Measurements from ENCODE around the gene TUBA1B. TPM values are rescaled to one million over a fixed set of nuclear protein-coding genes. Genes with fewer than 3 reads are reported as not detected.
A peak's percentile ranks its signal among the peaks of the same experiment; 100 is the strongest.

TUBA1B gene
- total RNA-seq, 1 donor from 2014 or later, result 1,333 TPM

DNA sequence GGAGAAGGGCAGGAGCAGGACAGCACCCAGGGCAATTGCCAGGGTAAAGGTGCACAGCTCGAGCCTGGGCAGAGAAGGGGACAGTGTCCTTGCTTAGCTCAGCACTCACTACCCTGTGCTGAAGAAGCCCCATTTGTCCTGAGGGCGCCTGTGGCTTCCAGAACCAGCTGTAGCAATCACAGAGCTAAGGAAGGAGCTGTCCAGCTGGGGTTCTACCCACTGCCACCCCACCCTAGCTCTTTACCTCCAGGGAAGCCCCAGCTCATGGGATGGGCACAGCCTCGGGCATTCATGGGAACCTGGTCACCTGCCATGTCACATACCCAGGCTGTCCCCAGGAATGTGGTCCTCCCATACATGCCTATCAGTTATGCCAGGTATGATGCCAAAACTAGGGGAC lies 26.4 kb downstream of the TUBA1B start:
- TF ChIP-seq, protein P1, sequence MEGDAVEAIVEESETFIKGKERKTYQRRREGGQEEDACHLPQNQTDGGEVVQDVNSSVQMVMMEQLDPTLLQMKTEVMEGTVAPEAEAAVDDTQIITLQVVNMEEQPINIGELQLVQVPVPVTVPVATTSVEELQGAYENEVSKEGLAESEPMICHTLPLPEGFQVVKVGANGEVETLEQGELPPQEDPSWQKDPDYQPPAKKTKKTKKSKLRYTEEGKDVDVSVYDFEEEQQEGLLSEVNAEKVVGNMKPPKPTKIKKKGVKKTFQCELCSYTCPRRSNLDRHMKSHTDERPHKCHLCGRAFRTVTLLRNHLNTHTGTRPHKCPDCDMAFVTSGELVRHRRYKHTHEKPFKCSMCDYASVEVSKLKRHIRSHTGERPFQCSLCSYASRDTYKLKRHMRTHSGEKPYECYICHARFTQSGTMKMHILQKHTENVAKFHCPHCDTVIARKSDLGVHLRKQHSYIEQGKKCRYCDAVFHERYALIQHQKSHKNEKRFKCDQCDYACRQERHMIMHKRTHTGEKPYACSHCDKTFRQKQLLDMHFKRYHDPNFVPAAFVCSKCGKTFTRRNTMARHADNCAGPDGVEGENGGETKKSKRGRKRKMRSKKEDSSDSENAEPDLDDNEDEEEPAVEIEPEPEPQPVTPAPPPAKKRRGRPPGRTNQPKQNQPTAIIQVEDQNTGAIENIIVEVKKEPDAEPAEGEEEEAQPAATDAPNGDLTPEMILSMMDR (IDR thresholded peaks at IDR 0.05), result no peak
- peaks cover 19 to 34% of the 10 kb centered on the region in 2 donors for H3K4me1 ChIP-seq
- no peak overlapping the region for H3K27ac ChIP-seq
- H3K36me3 ChIP-seq, result peaks cover 58 to 61% of the 10 kb centered on the region in 2 donors
- no peak for DNase-seq (ENCODE audit: low spot score in 2 of 2)
- intact Hi-C loops (cut with DNase I), result loop anchor here (5.0 kb wide), 1 partner anchor 88 kb away; the partner anchor contains the start of gene PRKAG1
- H3K9me3 ChIP-seq, result no peaks in the 10 kb centered on the region
- no peaks in the 10 kb centered on the region for H3K27me3 ChIP-seq
- no peak overlapping the region for H3K4me3 ChIP-seq

DNA sequence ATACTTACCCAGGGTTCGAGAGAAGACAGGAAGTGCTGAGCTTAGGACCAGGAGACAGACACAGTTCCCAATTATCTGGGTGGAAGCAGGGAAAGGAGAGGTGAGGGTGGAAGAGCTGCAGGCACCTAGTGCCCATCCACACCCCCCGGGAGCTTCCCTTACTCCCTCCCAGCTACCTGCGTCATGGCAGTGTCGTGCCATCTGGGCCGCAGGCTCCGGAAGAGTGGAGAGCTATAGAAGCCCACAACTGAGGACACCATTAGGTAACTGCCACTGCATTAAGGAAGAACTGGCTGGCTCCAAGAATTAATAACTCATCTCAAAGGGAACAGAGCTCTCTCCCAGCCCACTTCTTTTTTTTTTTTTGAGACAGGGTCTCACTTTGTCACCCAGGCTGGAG lies 30.8 kb downstream of the TUBA1B start:
- DNase-seq (ENCODE audit: low spot score in 2 of 2), result no peak
- Histone ChIP-seq H3K27ac (no peak overlapping the region), H3K4me3 (no peak overlapping the region), H3K9me3 (no peaks in the 10 kb centered on the region), H3K36me3 (peaks cover 87 to 90% of the 10 kb centered on the region in 2 donors), H3K4me1 (peaks cover 0 to 5% of the 10 kb centered on the region in 2 donors), H3K27me3 (no peaks in the 10 kb centered on the region)
- intact Hi-C loops (cut with DNase I), result no loop called here
- TF ChIP-seq, protein P1 (IDR thresholded peaks at IDR 0.05), result no peak

DNA sequence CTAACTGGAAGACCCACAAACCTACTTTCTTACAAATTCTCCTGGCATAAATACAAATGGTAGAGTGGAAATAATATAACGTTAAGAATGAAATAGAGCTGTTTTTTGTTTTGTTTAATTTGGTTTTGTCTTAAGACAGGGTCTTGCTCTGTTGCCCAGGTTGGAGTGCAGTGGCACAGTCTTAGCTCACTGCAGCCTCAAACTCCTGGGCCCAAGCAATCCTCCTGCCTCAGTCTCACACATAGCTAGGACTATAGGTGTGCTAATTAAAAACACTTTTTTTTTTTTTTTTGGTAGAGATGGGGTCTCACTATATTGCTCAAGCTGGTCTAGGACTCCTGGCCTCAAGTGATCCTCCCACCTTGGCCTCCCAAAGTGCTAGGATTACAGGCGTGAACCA lies 32.5 kb downstream of the TUBA1B start:
- Histone ChIP-seq H3K36me3 (peaks cover 73 to 74% of the 10 kb centered on the region in 2 donors), H3K4me3 (no peak overlapping the region), H3K9me3 (no peaks in the 10 kb centered on the region), H3K4me1 (peaks cover 4 to 9% of the 10 kb centered on the region in 2 donors), H3K27me3 (peaks cover 4% of the 10 kb centered on the region), H3K27ac (no peak overlapping the region)
- TF ChIP-seq, protein P1 (IDR thresholded peaks at IDR 0.05), result no peak
- intact Hi-C loops (cut with DNase I), result no loop called here
- DNase-seq (ENCODE audit: low spot score in 2 of 2), result no peak

DNA sequence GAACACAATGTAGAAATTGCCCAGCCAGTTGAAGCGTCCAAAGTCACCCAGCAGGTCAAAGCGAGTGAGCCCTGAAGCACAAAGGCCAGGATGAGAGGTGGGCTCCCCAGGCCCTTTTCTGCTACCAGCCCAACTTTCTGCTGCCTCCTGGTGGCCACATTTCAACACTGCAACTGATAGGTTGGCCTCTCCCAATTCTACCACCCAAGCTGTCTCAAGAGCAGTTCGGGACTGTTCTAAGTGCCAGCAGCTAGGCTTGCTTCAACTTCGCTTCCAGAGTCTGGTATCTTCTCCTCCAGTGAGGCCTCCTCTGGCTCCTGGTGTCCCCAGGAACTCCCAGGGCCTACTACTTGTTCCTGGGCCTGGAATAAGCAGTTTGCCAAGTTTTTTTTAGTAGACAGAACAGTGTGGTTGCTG lies 33.2 kb downstream of the TUBA1B start:
- H3K27ac ChIP-seq, result no peak overlapping the region
- H3K36me3 ChIP-seq, result peaks cover 66 to 68% of the 10 kb centered on the region in 2 donors
- no peaks in the 10 kb centered on the region for H3K9me3 ChIP-seq
- peaks cover 10% of the 10 kb centered on the region for H3K27me3 ChIP-seq
- TF ChIP-seq, protein P1 (IDR thresholded peaks at IDR 0.05), result peak; percentile 54 to 83 (median 69)
- DNase-seq (ENCODE audit: low spot score in 2 of 2), result peak in 1 of 2 donors; percentile 69
- no peak overlapping the region for H3K4me3 ChIP-seq
- intact Hi-C loops (cut with DNase I), result no loop called here
- H3K4me1 ChIP-seq, result peaks cover 4 to 9% of the 10 kb centered on the region in 2 donors

DNA sequence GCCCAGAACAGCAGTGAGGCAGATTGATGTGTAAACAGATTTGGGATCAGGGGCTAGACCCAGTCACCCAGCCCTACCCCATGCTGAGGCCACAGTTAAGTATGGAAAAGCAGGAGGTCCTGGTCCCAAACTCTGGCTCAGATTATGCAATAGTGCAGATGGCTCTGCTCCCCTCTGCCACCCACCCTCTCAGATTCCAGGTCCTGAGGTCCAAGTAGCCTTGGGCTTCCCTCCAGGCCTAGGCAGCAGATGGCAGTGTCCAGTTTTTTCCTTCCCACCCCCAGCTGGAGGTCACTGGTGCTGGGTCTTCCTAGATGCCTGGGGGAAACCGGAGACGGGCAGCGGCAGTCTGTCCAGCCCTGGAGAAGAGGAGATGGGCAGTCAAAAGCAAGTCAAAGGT lies 33.8 kb downstream of the TUBA1B start:
- DNase-seq (ENCODE audit: low spot score in 2 of 2), result no peak
- intact Hi-C loops (cut with DNase I), result no loop called here
- peaks cover 4 to 11% of the 10 kb centered on the region in 2 donors for H3K4me1 ChIP-seq
- TF ChIP-seq, protein P1 (IDR thresholded peaks at IDR 0.05), result no peak
- peaks cover 60 to 61% of the 10 kb centered on the region in 2 donors for H3K36me3 ChIP-seq
- peaks cover 10% of the 10 kb centered on the region for H3K27me3 ChIP-seq
- no peaks in the 10 kb centered on the region for H3K9me3 ChIP-seq
- no peak overlapping the region for H3K27ac ChIP-seq
- H3K4me3 ChIP-seq, result no peak overlapping the region

DNA sequence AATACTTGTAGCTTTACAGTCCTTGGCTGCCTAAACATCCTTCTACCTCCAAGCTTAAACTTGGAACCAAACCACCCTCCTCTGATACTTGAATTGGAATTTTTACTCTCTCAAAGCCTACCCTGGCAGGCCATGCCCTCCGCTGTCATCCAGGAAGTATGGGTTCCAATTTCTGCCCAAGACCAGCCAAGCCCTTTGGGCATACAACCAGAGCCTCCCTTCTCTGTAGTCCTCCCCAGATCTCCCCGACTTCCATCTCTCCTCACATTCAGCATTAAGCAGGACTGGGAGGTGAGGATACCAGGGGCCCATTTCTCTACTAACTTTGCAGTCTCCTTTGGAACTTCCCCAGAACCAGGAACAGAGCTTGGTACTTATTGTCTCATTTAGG lies 36.2 kb downstream of the TUBA1B start:
- Histone ChIP-seq H3K4me3 (peak overlapping the region in 1 of 2 donors; percentile 24), H3K4me1 (peaks cover 12 to 26% of the 10 kb centered on the region in 2 donors), H3K27me3 (peaks cover 10% of the 10 kb centered on the region), H3K27ac (no peak overlapping the region), H3K9me3 (no peaks in the 10 kb centered on the region), H3K36me3 (peaks cover 36 to 37% of the 10 kb centered on the region in 2 donors)
- intact Hi-C loops (cut with DNase I), result no loop called here
- no peak for DNase-seq (ENCODE audit: low spot score in 2 of 2)
- TF ChIP-seq, protein P1 (IDR thresholded peaks at IDR 0.05), result no peak
